ENCODE results near the gene FAM110C.

The FAM110C gene

GRCh38 chr2:44748-45341 lies 1.5 kb downstream of the FAM110C start:
- no peak for ATAC-seq

GRCh38 chr2:42788-43187 lies 3.5 kb downstream of the FAM110C start:
- no peak for TF ChIP-seq ZFP3 (CRISPR knock-in tag; IDR thresholded peaks at IDR 0.05)
- TF ChIP-seq BACH2 (CRISPR knock-in tag; IDR thresholded peaks at IDR 0.05; ENCODE audit: borderline replicate concordance), result no peak
- TF ChIP-seq TOX (CRISPR knock-in tag; IDR thresholded peaks at IDR 0.05; ENCODE audit: borderline replicate concordance), result no peak
- no peak for TF ChIP-seq ESRRG (CRISPR knock-in tag; IDR thresholded peaks at IDR 0.05)
- no peak for TF ChIP-seq ARNTL (CRISPR knock-in tag; IDR thresholded peaks at IDR 0.05; ENCODE audit: borderline replicate concordance, low read depth)
- no peak for TF ChIP-seq OSR1 (CRISPR knock-in tag; IDR thresholded peaks at IDR 0.05)
- TF ChIP-seq CSRNP3 (CRISPR knock-in tag; IDR thresholded peaks at IDR 0.05), result no peak
- no peak for TF ChIP-seq GLIS3 (CRISPR knock-in tag; IDR thresholded peaks at IDR 0.05)
- TF ChIP-seq POU6F1 (CRISPR knock-in tag; IDR thresholded peaks at IDR 0.05; ENCODE audit: borderline replicate concordance, low read depth), result no peak
- TF ChIP-seq ZNF565 (CRISPR knock-in tag; conservative IDR thresholded peaks at IDR 0.05; ENCODE audit: low read depth), result no peak
- no peak for TF ChIP-seq ZFP30 (CRISPR knock-in tag; IDR thresholded peaks at IDR 0.05)
- no peak for TF ChIP-seq ZNF70 (CRISPR knock-in tag; IDR thresholded peaks at IDR 0.05)
- TF ChIP-seq RARB (CRISPR knock-in tag; IDR thresholded peaks at IDR 0.05), result no peak
- no peak for TF ChIP-seq ZC3H10 (CRISPR knock-in tag; IDR thresholded peaks at IDR 0.05)
- TF ChIP-seq SNAI2 (CRISPR knock-in tag; IDR thresholded peaks at IDR 0.05), result no peak
- no peak for TF ChIP-seq ZNF8 (CRISPR knock-in tag; IDR thresholded peaks at IDR 0.05)
- no peak for TF ChIP-seq CREB5 (CRISPR knock-in tag; IDR thresholded peaks at IDR 0.05; ENCODE audit: low read depth)
- ATAC-seq, result no peak

More at GRCh38 chr2:44748-45341, 1.5 kb downstream of the FAM110C start:
- no peak for TF ChIP-seq TOX (CRISPR knock-in tag; IDR thresholded peaks at IDR 0.05; ENCODE audit: borderline replicate concordance)
- no peak for TF ChIP-seq ZC3H10 (CRISPR knock-in tag; IDR thresholded peaks at IDR 0.05)
- no peak for TF ChIP-seq ZFP30 (CRISPR knock-in tag; IDR thresholded peaks at IDR 0.05)
- no peak for TF ChIP-seq POU6F1 (CRISPR knock-in tag; IDR thresholded peaks at IDR 0.05; ENCODE audit: borderline replicate concordance, low read depth)
- TF ChIP-seq ZNF8 (CRISPR knock-in tag; IDR thresholded peaks at IDR 0.05), result no peak
- no peak for TF ChIP-seq PATZ1 (CRISPR knock-in tag; IDR thresholded peaks at IDR 0.05; ENCODE audit: borderline replicate concordance)
- TF ChIP-seq SNAI2 (CRISPR knock-in tag; IDR thresholded peaks at IDR 0.05), result no peak
- no peak for TF ChIP-seq ZNF565 (CRISPR knock-in tag; conservative IDR thresholded peaks at IDR 0.05; ENCODE audit: low read depth)
- TF ChIP-seq TSHZ2 (CRISPR knock-in tag; IDR thresholded peaks at IDR 0.05), result no peak
- no peak for TF ChIP-seq ZNF70 (CRISPR knock-in tag; IDR thresholded peaks at IDR 0.05)
- TF ChIP-seq GLIS3 (CRISPR knock-in tag; IDR thresholded peaks at IDR 0.05), result no peak
- TF ChIP-seq ZFP3 (CRISPR knock-in tag; IDR thresholded peaks at IDR 0.05), result no peak
- TF ChIP-seq CSDC2 (CRISPR knock-in tag; IDR thresholded peaks at IDR 0.05), result no peak
- TF ChIP-seq TCF4 (CRISPR knock-in tag; IDR thresholded peaks at IDR 0.05; ENCODE audit: borderline replicate concordance), result no peak

Measured in SK-N-SH treated with all-trans-retinoic acid at 6 μM for 48 hours (cell line).